ENCODE results near the gene MSANTD1.

DNA sequence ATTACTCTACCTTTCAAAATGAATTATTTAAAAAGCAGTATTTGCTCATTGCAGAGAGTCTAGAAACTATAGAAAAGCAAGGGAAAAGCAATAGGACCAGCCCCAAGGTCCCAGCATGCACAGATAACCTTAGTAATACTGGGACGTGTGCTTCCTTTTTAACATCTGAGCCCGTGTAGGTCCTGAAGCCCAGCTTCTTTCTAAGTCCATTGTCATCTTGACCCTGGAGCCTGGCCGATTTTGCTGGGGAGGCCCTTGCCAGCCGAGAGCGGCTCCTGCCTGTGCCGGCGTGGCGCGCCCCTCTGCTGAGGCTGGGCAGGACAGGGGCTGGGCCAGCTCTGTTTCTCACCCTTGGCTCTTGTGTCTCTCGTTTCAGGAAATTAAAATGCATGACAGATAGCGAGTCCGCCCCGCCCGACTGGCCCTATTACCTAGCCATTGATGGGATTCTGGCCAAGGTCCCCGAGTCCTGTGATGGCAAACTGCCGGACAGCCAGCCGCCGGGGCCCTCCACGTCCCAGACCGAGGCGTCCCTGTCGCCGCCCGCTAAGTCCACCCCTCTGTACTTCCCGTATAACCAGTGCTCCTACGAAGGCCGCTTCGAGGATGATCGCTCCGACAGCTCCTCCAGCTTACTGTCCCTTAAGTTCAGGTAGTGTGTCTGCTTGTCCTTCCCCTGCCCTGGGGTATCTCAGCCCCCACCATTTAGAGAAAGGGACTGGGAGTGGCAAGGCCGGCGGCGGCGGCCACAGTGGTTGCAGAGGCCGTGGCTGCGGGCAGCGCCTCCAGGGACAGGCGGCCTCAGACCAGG lies 4.1 kb downstream of the MSANTD1 start:
- TF ChIP-seq RARB (CRISPR knock-in tag; IDR thresholded peaks at IDR 0.05) (no peak), ESRRG (CRISPR knock-in tag; IDR thresholded peaks at IDR 0.05) (no peak), ZFP3 (CRISPR knock-in tag; IDR thresholded peaks at IDR 0.05) (no peak), ZNF70 (CRISPR knock-in tag; IDR thresholded peaks at IDR 0.05) (no peak), ZFP30 (CRISPR knock-in tag; IDR thresholded peaks at IDR 0.05) (no peak), ZNF565 (CRISPR knock-in tag; conservative IDR thresholded peaks at IDR 0.05; ENCODE audit: low read depth) (no peak), ZNF8 (CRISPR knock-in tag; IDR thresholded peaks at IDR 0.05) (no peak)
- TF ChIP-seq, protein P1, sequence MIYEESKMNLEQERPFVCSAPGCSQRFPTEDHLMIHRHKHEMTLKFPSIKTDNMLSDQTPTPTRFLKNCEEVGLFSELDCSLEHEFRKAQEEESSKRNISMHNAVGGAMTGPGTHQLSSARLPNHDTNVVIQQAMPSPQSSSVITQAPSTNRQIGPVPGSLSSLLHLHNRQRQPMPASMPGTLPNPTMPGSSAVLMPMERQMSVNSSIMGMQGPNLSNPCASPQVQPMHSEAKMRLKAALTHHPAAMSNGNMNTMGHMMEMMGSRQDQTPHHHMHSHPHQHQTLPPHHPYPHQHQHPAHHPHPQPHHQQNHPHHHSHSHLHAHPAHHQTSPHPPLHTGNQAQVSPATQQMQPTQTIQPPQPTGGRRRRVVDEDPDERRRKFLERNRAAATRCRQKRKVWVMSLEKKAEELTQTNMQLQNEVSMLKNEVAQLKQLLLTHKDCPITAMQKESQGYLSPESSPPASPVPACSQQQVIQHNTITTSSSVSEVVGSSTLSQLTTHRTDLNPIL (CRISPR knock-in tag; IDR thresholded peaks at IDR 0.05; ENCODE audit: low read depth) = no peak
- TF ChIP-seq, protein P2, sequence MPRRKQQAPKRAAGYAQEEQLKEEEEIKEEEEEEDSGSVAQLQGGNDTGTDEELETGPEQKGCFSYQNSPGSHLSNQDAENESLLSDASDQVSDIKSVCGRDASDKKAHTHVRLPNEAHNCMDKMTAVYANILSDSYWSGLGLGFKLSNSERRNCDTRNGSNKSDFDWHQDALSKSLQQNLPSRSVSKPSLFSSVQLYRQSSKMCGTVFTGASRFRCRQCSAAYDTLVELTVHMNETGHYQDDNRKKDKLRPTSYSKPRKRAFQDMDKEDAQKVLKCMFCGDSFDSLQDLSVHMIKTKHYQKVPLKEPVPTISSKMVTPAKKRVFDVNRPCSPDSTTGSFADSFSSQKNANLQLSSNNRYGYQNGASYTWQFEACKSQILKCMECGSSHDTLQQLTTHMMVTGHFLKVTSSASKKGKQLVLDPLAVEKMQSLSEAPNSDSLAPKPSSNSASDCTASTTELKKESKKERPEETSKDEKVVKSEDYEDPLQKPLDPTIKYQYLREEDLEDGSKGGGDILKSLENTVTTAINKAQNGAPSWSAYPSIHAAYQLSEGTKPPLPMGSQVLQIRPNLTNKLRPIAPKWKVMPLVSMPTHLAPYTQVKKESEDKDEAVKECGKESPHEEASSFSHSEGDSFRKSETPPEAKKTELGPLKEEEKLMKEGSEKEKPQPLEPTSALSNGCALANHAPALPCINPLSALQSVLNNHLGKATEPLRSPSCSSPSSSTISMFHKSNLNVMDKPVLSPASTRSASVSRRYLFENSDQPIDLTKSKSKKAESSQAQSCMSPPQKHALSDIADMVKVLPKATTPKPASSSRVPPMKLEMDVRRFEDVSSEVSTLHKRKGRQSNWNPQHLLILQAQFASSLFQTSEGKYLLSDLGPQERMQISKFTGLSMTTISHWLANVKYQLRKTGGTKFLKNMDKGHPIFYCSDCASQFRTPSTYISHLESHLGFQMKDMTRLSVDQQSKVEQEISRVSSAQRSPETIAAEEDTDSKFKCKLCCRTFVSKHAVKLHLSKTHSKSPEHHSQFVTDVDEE (CRISPR knock-in tag; IDR thresholded peaks at IDR 0.05) = no peak
- TF ChIP-seq, protein P3, sequence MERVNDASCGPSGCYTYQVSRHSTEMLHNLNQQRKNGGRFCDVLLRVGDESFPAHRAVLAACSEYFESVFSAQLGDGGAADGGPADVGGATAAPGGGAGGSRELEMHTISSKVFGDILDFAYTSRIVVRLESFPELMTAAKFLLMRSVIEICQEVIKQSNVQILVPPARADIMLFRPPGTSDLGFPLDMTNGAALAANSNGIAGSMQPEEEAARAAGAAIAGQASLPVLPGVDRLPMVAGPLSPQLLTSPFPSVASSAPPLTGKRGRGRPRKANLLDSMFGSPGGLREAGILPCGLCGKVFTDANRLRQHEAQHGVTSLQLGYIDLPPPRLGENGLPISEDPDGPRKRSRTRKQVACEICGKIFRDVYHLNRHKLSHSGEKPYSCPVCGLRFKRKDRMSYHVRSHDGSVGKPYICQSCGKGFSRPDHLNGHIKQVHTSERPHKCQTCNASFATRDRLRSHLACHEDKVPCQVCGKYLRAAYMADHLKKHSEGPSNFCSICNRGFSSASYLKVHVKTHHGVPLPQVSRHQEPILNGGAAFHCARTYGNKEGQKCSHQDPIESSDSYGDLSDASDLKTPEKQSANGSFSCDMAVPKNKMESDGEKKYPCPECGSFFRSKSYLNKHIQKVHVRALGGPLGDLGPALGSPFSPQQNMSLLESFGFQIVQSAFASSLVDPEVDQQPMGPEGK (CRISPR knock-in tag; IDR thresholded peaks at IDR 0.05; ENCODE audit: borderline replicate concordance) = no peak

Measured in SK-N-SH treated with all-trans-retinoic acid at 6 μM for 48 hours (cell line).